Measurements from ENCODE around the gene GDPD5.

GDPD5 gene

GRCh38 chr11:75439026-75439425, 86.7 kb downstream of the GDPD5 start:
- no peaks in the 10 kb centered on the region for H3K4me1 Mint-ChIP-seq
- no peak for ATAC-seq
- H3K36me3 Mint-ChIP-seq (ENCODE audit: low read depth), result no peaks in the 10 kb centered on the region
- H3K27ac Mint-ChIP-seq, result no peak overlapping the region
- H3K9me3 Mint-ChIP-seq, result no peaks in the 10 kb centered on the region
- H3K27me3 Mint-ChIP-seq, result no peaks in the 10 kb centered on the region
- H3K4me3 Mint-ChIP-seq, result no peak overlapping the region
- DNase-seq, result no peak

DNA sequence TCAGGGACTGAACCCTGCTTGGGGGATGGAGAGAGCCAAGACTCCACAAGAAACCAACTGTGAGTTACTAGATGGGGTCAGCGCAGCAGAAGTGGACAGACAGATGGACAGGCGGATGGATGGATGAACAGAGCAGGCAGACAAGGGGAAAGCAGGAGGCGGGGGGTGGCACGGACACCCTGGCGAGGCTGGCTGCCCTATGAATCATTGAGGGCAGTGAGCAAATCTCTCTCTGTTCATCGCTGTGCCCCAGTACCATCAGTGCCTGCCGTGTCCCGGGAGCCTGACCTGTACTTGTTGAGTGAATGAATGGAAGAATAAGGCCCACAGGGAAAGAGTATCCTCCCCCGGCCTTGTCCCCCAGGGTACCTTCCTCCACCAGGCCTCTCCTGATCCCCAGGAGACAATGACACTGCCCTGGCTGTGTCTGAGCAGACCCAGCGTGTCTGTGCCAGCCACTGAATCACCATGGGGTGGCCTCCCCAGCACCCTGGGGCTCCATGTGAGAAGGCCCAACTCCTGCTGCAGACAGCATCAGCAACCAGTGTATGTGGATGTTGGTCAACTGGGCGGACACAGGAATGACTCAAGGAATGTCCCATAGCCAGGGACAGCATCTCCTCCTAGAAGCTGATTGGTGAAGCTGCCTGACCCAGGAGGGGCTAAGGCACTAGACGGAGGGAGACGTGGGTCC, 87.6 kb downstream of the GDPD5 start:
- no peak overlapping the region for H3K27ac Mint-ChIP-seq
- no peak overlapping the region for H3K4me3 Mint-ChIP-seq
- H3K36me3 Mint-ChIP-seq (ENCODE audit: low read depth), result no peaks in the 10 kb centered on the region
- H3K27me3 Mint-ChIP-seq, result peaks cover 4% of the 10 kb centered on the region
- ATAC-seq (no peak), DNase-seq (no peak)
- H3K9me3 Mint-ChIP-seq, result no peaks in the 10 kb centered on the region
- no peaks in the 10 kb centered on the region for H3K4me1 Mint-ChIP-seq

DNA sequence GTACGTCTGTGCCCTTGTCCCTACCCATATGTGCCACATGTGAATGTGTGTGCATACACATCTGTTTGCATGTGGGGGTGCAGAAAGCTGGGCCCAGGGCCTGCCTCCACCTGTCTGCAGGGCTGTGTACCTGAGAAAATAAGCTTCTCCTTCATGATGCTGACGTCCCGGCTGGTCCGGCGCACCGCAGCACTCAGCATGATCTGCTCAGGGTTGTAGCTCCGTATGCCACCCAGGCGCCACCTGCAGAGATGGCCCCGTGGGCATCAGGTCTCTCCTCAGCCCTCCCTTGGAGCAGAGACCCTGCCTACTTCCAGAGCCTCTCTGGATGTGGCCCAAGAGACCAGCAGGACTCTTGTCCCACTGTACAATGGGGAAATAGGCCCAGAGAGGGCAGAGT, 88.9 kb downstream of the GDPD5 start:
- no peaks in the 10 kb centered on the region for H3K4me1 Mint-ChIP-seq
- DNase-seq (no peak), ATAC-seq (no peak)
- no peak overlapping the region for H3K27ac Mint-ChIP-seq
- H3K4me3 Mint-ChIP-seq, result no peak overlapping the region
- no peaks in the 10 kb centered on the region for H3K9me3 Mint-ChIP-seq
- peaks cover 17% of the 10 kb centered on the region for H3K27me3 Mint-ChIP-seq
- H3K36me3 Mint-ChIP-seq (ENCODE audit: low read depth), result no peaks in the 10 kb centered on the region

DNA sequence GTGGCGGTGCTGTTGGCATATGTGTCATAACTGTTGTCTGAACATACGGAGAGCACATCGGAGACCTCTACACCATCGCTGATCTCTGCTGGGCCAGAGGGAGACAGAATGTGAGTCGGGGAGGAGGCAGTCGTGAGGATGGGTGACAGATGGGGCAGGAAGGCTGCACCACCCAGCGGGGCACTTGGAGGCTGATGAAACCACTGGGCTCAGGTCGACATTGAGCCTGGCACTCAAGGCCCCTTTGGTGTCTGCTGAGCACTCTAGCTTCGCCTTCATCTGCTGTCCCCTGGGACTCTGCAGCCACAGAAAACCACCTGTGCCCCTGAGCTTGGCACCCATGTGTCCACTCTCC, 90.2 kb downstream of the GDPD5 start:
- Mint-ChIP-seq H3K36me3 (ENCODE audit: low read depth) (peaks cover 1% of the 10 kb centered on the region), H3K4me3 (no peak overlapping the region), H3K4me1 (peaks cover 3% of the 10 kb centered on the region), H3K27ac (no peak overlapping the region), H3K27me3 (peaks cover 30% of the 10 kb centered on the region), H3K9me3 (no peaks in the 10 kb centered on the region)
- DNase-seq, result no peak
- no peak for ATAC-seq

GRCh38 chr11:75434886-75435570, 90.7 kb downstream of the GDPD5 start:
- Mint-ChIP-seq H3K27ac (no peak overlapping the region), H3K36me3 (ENCODE audit: low read depth) (peaks cover 2% of the 10 kb centered on the region), H3K4me1 (peaks cover 4% of the 10 kb centered on the region), H3K27me3 (peaks cover 31% of the 10 kb centered on the region), H3K4me3 (no peak overlapping the region), H3K9me3 (no peaks in the 10 kb centered on the region)
- DNase-seq (no peak), ATAC-seq (no peak)

DNA sequence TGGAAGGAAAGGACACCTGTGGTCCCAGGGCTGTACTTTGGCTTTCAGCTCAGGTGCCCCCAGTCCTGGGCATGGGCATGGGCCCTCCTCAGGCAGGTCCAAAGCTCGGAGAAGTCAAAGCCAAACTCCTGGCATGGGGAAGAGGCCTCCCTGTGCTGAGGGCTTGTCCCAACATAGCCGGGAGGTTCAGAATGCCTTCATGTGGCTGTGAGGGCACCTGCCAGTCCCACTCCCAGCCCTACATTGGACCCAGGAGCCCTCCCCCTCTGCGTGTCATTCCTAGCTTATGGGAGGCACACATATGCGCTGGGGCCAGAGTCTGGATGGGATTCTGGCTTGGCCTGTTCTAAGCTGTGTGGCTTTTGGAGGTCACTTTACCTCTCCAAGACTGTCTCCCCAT, 91.7 kb downstream of the GDPD5 start:
- Mint-ChIP-seq H3K4me1 (peaks cover 9% of the 10 kb centered on the region), H3K36me3 (ENCODE audit: low read depth) (peaks cover 4% of the 10 kb centered on the region), H3K4me3 (no peak overlapping the region), H3K27ac (no peak overlapping the region), H3K27me3 (peaks cover 36% of the 10 kb centered on the region), H3K9me3 (peaks cover 4% of the 10 kb centered on the region)
- ATAC-seq (no peak), DNase-seq (no peak)

DNA sequence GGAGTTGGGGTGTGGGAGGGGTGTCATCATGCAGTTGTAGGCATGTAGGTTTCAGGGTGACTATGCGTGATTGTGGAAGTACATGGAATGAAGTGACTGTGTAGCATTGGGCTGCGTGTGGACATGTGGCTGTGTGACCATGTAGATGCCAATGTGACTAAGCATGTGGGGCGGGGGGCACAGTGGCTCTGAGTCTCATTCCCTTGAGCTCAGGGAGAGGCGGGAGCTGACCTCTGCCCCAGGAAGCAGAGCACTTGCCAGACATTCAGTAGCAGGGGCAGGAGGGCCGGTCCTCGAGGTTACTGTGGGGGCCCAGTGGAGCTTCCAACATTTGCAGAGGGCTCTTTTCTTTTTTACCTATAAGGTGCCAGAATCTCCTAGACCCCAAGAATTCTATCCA, 92.3 kb downstream of the GDPD5 start:
- H3K36me3 Mint-ChIP-seq (ENCODE audit: low read depth), result peaks cover 4% of the 10 kb centered on the region
- ATAC-seq (no peak), DNase-seq (no peak)
- peaks cover 42% of the 10 kb centered on the region for H3K27me3 Mint-ChIP-seq
- no peak overlapping the region for H3K4me3 Mint-ChIP-seq
- H3K27ac Mint-ChIP-seq, result no peak overlapping the region
- H3K4me1 Mint-ChIP-seq, result peaks cover 13% of the 10 kb centered on the region
- peaks cover 7% of the 10 kb centered on the region for H3K9me3 Mint-ChIP-seq

- H3K36me3 Mint-ChIP-seq (ENCODE audit: low read depth), result peaks cover 4% of the 10 kb centered on the region
- no peak within 1 kb of the TSS for H3K27ac Mint-ChIP-seq
- H3K4me3 Mint-ChIP-seq, result no peak within 1 kb of the TSS
- peaks cover 45% of the 10 kb centered on the region for H3K27me3 Mint-ChIP-seq
- peaks cover 16% of the 10 kb centered on the region for H3K4me1 Mint-ChIP-seq
- peaks cover 7% of the 10 kb centered on the region for H3K9me3 Mint-ChIP-seq
- DNase-seq (no peak), ATAC-seq (no peak)
These were observed 92.8 kb downstream of the GDPD5 start, which contains the start of gene KLHL35 for GRCh38 chr11:75432911-75433321. TSS of gene KLHL35 (minus strand) at chr11:75433203. CDS start at chr11:75430629, 2,574 bp downstream.

- no peak for DNase-seq
- peaks cover 49% of the 10 kb centered on the region for H3K27me3 Mint-ChIP-seq
These were observed 93.9 kb downstream of the GDPD5 start for GRCh38 chr11:75431533-75432525.

GRCh38 chr11:75430714-75431532, 94.8 kb downstream of the GDPD5 start:
- ATAC-seq, result no peak
- Mint-ChIP-seq H3K27me3 (peaks cover 49% of the 10 kb centered on the region), H3K4me3 (peak overlapping the region; percentile 79), H3K9me3 (peaks cover 7% of the 10 kb centered on the region), H3K36me3 (ENCODE audit: low read depth) (peaks cover 4% of the 10 kb centered on the region), H3K27ac (peak overlapping the region; percentile 69), H3K4me1 (peaks cover 16% of the 10 kb centered on the region)
- DNase-seq, result no peak

More at GRCh38 chr11:75431533-75432525, 93.9 kb downstream of the GDPD5 start:
- Mint-ChIP-seq H3K36me3 (ENCODE audit: low read depth) (peaks cover 4% of the 10 kb centered on the region), H3K4me1 (peaks cover 16% of the 10 kb centered on the region), H3K4me3 (no peak overlapping the region), H3K9me3 (peaks cover 7% of the 10 kb centered on the region), H3K27ac (no peak overlapping the region)
- ATAC-seq, result no peak

DNA sequence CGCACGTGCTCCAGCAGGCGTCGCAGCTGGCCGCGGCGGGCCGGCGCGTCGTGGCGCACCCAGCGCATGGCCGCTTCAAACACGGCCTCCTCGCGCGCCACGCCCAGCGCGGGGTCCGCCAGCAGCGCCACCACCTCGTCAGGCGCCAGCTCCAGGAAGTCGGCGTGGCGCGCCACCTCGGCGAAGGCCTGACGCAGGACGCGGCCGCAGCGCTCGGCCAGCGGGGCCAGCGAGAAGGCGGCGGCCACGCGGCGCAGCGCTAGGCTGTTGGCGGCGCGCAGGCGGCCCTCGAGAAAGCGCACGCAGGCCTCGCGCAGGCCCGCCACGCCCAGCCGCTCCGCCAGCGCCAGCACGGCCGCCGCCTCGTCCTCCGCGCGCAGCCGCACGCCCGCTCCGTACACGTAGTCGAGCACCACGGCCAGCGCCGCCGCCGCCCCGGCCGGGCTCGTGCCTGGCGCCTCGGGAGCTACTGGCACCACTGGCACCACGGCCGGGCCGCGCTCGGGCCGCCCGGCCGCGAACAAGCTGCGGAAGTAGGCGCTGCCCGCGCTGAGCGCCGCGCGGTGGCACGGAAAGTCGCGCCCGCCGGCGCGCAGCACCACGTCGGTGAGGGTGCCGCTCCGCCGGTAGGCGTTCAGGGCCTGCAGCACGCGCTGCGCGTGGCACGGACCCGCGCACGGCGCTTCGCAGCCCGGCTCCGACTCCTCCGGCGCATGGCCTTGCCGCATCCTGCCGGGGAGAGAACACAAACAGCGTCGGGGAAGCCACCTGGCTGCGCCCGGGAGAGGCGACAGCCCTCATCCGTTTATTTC, 95.6 kb downstream of the GDPD5 start:
- H3K27ac Mint-ChIP-seq, result peak overlapping the region; percentile 69
- peak; percentile 59 for DNase-seq
- H3K9me3 Mint-ChIP-seq, result peaks cover 7% of the 10 kb centered on the region
- H3K4me3 Mint-ChIP-seq, result peak overlapping the region; percentile 79
- peaks cover 16% of the 10 kb centered on the region for H3K4me1 Mint-ChIP-seq
- peaks cover 49% of the 10 kb centered on the region for H3K27me3 Mint-ChIP-seq
- peak; percentile 70 for ATAC-seq
- peaks cover 4% of the 10 kb centered on the region for H3K36me3 Mint-ChIP-seq (ENCODE audit: low read depth)

DNA sequence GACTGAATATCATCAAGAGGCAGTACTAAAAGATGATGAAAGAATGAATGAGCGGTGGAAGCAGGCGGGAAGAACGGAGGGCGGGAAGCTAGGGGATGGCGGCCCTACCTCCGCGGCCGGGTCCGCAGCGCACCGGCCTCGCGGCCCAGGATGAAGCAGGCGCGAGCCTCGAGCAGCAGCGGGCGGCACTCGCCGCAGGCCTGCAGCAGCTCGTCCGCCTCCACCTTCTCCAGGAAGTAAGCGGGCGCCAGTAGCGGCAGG, 96.2 kb downstream of the GDPD5 start:
- Mint-ChIP-seq H3K4me1 (peaks cover 16% of the 10 kb centered on the region), H3K27ac (no peak overlapping the region), H3K27me3 (peaks cover 49% of the 10 kb centered on the region), H3K9me3 (peaks cover 7% of the 10 kb centered on the region), H3K4me3 (peak overlapping the region; percentile 65), H3K36me3 (ENCODE audit: low read depth) (peaks cover 4% of the 10 kb centered on the region)
- ATAC-seq, result no peak
- DNase-seq, result no peak

DNA sequence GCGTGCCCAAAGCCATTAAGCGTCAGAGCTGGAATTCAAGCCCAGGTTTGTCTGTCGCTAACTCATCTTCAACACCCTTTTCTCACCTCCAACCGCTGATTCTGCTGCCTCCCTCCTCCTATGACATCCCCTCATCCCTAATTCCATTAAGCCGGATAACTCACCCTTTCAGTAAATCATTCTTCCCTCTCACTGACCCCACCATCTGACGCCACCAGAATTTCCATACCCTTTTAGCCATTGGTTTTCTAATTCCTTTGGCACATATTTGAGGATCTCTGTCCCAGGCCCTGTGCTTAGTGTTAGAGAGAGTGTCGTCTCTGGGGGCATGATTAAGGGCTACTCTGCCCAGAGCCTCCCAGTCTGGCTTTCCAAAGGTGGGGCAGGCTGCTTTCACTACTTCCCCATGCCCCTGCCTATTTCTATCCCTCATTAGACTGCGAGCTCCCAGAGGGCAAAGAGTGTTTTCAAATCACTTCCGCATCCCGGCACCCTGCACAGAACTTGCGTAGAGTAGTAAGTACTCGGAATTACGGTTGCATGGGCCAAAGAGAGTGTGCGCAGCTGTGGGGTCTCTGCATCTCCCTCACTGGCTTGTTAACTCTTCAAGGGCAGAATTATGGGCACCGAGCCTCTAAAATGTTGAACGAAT, 96.6 kb downstream of the GDPD5 start:
- no peak for ATAC-seq
- Mint-ChIP-seq H3K36me3 (ENCODE audit: low read depth) (peaks cover 4% of the 10 kb centered on the region), H3K27me3 (peaks cover 49% of the 10 kb centered on the region), H3K9me3 (peaks cover 7% of the 10 kb centered on the region), H3K4me3 (peak overlapping the region; percentile 65), H3K4me1 (peaks cover 16% of the 10 kb centered on the region), H3K27ac (no peak overlapping the region)
- no peak for DNase-seq

Measured in activated naive CD8-positive, alpha-beta T cell treated with anti-CD3 and anti-CD28 coated beads, Interleukin-2, amount 50 U/mL, for 24 hours (primary cell).